GM18511 (cell line): ENCODE data around the gene SLC25A13.
A peak's percentile ranks its signal among the peaks of the same experiment; 100 is the strongest.
"Not testable (repeated sequence)": the region's sequence is repeated elsewhere in the genome, so short reads cannot be mapped to it uniquely, and the experiment has no call there.

Source experiments
- ATAC-seq: cut with Tn5 transposase; IDR thresholded peaks from one replicate; pipeline ENCODE4 v1.9.1; 2021; ENCODE audit warnings: mild to moderate bottlenecking, moderate library complexity; ENCODE audit not compliant: unreplicated experiment

The SLC25A13 gene

GRCh38 chr7:96300502-96300901, 21.4 kb downstream of the SLC25A13 start:
- ATAC-seq: peak; percentile 48

- ATAC-seq: no peak
These were observed 22.4 kb downstream of the SLC25A13 start for GRCh38 chr7:96299496-96299895.

- no peak for ATAC-seq
These were observed 24.0 kb downstream of the SLC25A13 start for GRCh38 chr7:96297876-96298275.

- not testable (repeated sequence) for ATAC-seq
These were observed 24.5 kb downstream of the SLC25A13 start for GRCh38 chr7:96297446-96297845.

GRCh38 chr7:96293911-96294310, 28.0 kb downstream of the SLC25A13 start:
- ATAC-seq: not testable (repeated sequence)

GRCh38 chr7:96287559-96287958, 34.3 kb downstream of the SLC25A13 start:
- ATAC-seq: no peak

GRCh38 chr7:96287132-96287531, 34.8 kb downstream of the SLC25A13 start:
- ATAC-seq: peak; percentile 64

GRCh38 chr7:96285579-96285978, 36.3 kb downstream of the SLC25A13 start:
- ATAC-seq: peak; percentile 72

- peak; percentile 33 for ATAC-seq
These were observed 37.1 kb downstream of the SLC25A13 start for GRCh38 chr7:96284835-96285234.

- no peak for ATAC-seq
These were observed 37.7 kb downstream of the SLC25A13 start for GRCh38 chr7:96284240-96284639.

- ATAC-seq: no peak
These were observed 39.1 kb downstream of the SLC25A13 start for GRCh38 chr7:96282835-96283234.

GRCh38 chr7:96277921-96278320, 44.0 kb downstream of the SLC25A13 start:
- ATAC-seq: no peak

GRCh38 chr7:96276019-96276418, 45.9 kb downstream of the SLC25A13 start:
- ATAC-seq: no peak

GRCh38 chr7:96273716-96274115, 48.2 kb downstream of the SLC25A13 start:
- ATAC-seq: no peak

GRCh38 chr7:96269246-96269994, 52.5 kb downstream of the SLC25A13 start:
- no peak for ATAC-seq

- ATAC-seq: no peak
These were observed 55.3 kb downstream of the SLC25A13 start for GRCh38 chr7:96266580-96266979.

GRCh38 chr7:96266015-96266414, 55.9 kb downstream of the SLC25A13 start:
- ATAC-seq: no peak

GRCh38 chr7:96253964-96254363, 67.9 kb downstream of the SLC25A13 start:
- ATAC-seq: no peak

GRCh38 chr7:96253441-96253840, 68.5 kb downstream of the SLC25A13 start:
- ATAC-seq: no peak

- no peak for ATAC-seq
These were observed 71.0 kb downstream of the SLC25A13 start for GRCh38 chr7:96250776-96251361.

- no peak for ATAC-seq
These were observed 73.5 kb downstream of the SLC25A13 start for GRCh38 chr7:96248405-96248804.

- ATAC-seq: no peak
These were observed 75.0 kb downstream of the SLC25A13 start for GRCh38 chr7:96246919-96247318.

- no peak for ATAC-seq
These were observed 77.0 kb downstream of the SLC25A13 start for GRCh38 chr7:96244992-96245292.
